DND-41 (cell line): ENCODE data around the gene S100PBP.

Experiments used
- ATAC-seq: fragments of 200-7000 bp; cut with Tn5 transposase; 3 replicates; pipeline ENCODE4 v1.9.1; 2021; ENCODE audit warnings: low read depth; ENCODE audit not compliant: insufficient read depth
- DNase-seq: peaks from one replicate; pipeline ENCODE4 v3.0.0-alpha.2; 2020
- H2AFZ ChIP-seq: 2 replicates; pipeline ENCODE4 v1.6.0; 2012; ENCODE audit warnings: low read depth, low read length
- H3K27ac ChIP-seq: 2 replicates; pipeline ENCODE4 v1.5.1; 2012; ENCODE audit warnings: low read length, inconsistent platforms
- H3K27me3 ChIP-seq: fragments of 200-600 bp; sonication (generic); 2 replicates; pipeline ENCODE4 v1.6.0; 2012; ENCODE audit warnings: low read length, mild to moderate bottlenecking, inconsistent platforms; ENCODE audit not compliant: insufficient read depth, poor library complexity
- H3K36me3 ChIP-seq: 2 replicates; pipeline ENCODE4 v1.5.1; 2012; ENCODE audit warnings: low read length, inconsistent platforms; ENCODE audit not compliant: insufficient read depth
- H3K4me1 ChIP-seq: 2 replicates; pipeline ENCODE4 v1.5.1; 2012; ENCODE audit warnings: mild to moderate bottlenecking, low read length; ENCODE audit not compliant: insufficient read depth
- H3K4me2 ChIP-seq: 2 replicates; pipeline ENCODE4 v1.6.0; 2012; ENCODE audit warnings: mild to moderate bottlenecking, moderate library complexity, low read length, inconsistent platforms; ENCODE audit not compliant: insufficient read depth
- H3K4me3 ChIP-seq, 2 experiments: fragments of 200-600 bp in 1 of 2; shearing (Covaris generic) in 1 of 2; 2 replicates each; pipeline ENCODE4 v1.5.1; 2012 to 2016; ENCODE audit warnings: inconsistent platforms in 2 of 2, low read length in 2 of 2, mild to moderate bottlenecking in 2 of 2, low read depth in 1 of 2, moderate library complexity in 1 of 2
- H3K79me2 ChIP-seq: 2 replicates; pipeline ENCODE4 v1.6.0; 2012; ENCODE audit warnings: low read length, inconsistent platforms; ENCODE audit not compliant: insufficient read depth
- H3K9ac ChIP-seq: 2 replicates; pipeline ENCODE4 v1.6.0; 2012; ENCODE audit warnings: low read depth, mild to moderate bottlenecking, inconsistent platforms, low read length, moderate library complexity
- H3K9me3 ChIP-seq: 2 replicates; pipeline ENCODE4 v1.5.1; 2012; ENCODE audit warnings: low read length, moderate library complexity, mild to moderate bottlenecking, inconsistent platforms; ENCODE audit not compliant: insufficient read depth, severe bottlenecking
- H4K20me1 ChIP-seq: 2 replicates; pipeline ENCODE4 v1.6.0; 2012; ENCODE audit warnings: low read length; ENCODE audit not compliant: insufficient read depth
- EZH2 ChIP-seq: IDR thresholded peaks from 3 replicates; pipeline ENCODE4 v1.6.1; 2012; ENCODE audit warnings: borderline replicate concordance, low read depth, mild to moderate bottlenecking, moderate library complexity, low read length, inconsistent platforms; ENCODE audit not compliant: severe bottlenecking
- TF ChIP-seq, protein P1 (sequence below): IDR thresholded peaks from 2 replicates; pipeline ENCODE4 v1.5.1; 2012; ENCODE audit warnings: borderline replicate concordance, low read length, moderate library complexity, mild to moderate bottlenecking; ENCODE audit not compliant: poor library complexity, severe bottlenecking; ENCODE audit errors: extremely low read depth

Gene S100PBP

GRCh38 chr1:32884032-32884372 lies 66.5 kb downstream of the S100PBP start:
- Histone ChIP-seq H3K79me2 (no peaks in the 10 kb centered on the region), H3K4me1 (no peaks in the 10 kb centered on the region), H3K9ac (no peak overlapping the region), H4K20me1 (no peaks in the 10 kb centered on the region; the same call in 1 of the 2 replicates), H3K4me2 (no peak overlapping the region), H3K36me3 (no peaks in the 10 kb centered on the region), H3K27ac (no peak overlapping the region), H3K4me3 (no peak overlapping the region), H3K9me3 (no peaks in the 10 kb centered on the region), H2AFZ (no peak overlapping the region), H3K27me3 (no peaks in the 10 kb centered on the region)
- ATAC-seq, result no peak
- no peak for TF ChIP-seq EZH2
- TF ChIP-seq, protein P1, sequence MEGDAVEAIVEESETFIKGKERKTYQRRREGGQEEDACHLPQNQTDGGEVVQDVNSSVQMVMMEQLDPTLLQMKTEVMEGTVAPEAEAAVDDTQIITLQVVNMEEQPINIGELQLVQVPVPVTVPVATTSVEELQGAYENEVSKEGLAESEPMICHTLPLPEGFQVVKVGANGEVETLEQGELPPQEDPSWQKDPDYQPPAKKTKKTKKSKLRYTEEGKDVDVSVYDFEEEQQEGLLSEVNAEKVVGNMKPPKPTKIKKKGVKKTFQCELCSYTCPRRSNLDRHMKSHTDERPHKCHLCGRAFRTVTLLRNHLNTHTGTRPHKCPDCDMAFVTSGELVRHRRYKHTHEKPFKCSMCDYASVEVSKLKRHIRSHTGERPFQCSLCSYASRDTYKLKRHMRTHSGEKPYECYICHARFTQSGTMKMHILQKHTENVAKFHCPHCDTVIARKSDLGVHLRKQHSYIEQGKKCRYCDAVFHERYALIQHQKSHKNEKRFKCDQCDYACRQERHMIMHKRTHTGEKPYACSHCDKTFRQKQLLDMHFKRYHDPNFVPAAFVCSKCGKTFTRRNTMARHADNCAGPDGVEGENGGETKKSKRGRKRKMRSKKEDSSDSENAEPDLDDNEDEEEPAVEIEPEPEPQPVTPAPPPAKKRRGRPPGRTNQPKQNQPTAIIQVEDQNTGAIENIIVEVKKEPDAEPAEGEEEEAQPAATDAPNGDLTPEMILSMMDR, result no peak
- no peak for DNase-seq

GRCh38 chr1:32884726-32885125 lies 67.3 kb downstream of the S100PBP start:
- no peak overlapping the region for H3K9ac ChIP-seq
- DNase-seq (no peak), ATAC-seq (peak; percentile 24; the same call in 1 of the 3 replicates)
- H3K36me3 ChIP-seq, result no peaks in the 10 kb centered on the region
- no peaks in the 10 kb centered on the region for H3K27me3 ChIP-seq
- H4K20me1 ChIP-seq, result no peaks in the 10 kb centered on the region; the same call in 1 of the 2 replicates
- H3K27ac ChIP-seq, result no peak overlapping the region
- H3K4me3 ChIP-seq, result no peak overlapping the region
- no peaks in the 10 kb centered on the region for H3K9me3 ChIP-seq
- no peak for TF ChIP-seq EZH2
- TF ChIP-seq, protein P1, result no peak
- no peaks in the 10 kb centered on the region for H3K4me1 ChIP-seq
- H2AFZ ChIP-seq, result no peak overlapping the region
- no peaks in the 10 kb centered on the region for H3K79me2 ChIP-seq
- no peak overlapping the region for H3K4me2 ChIP-seq

GRCh38 chr1:32885676-32886003 lies 68.2 kb downstream of the S100PBP start:
- Histone ChIP-seq H3K9me3 (no peaks in the 10 kb centered on the region), H3K9ac (no peak overlapping the region), H3K27me3 (no peaks in the 10 kb centered on the region), H2AFZ (no peak overlapping the region), H3K4me3 (no peak overlapping the region), H3K27ac (no peak overlapping the region), H3K4me2 (no peak overlapping the region), H4K20me1 (no peaks in the 10 kb centered on the region; the same call in 1 of the 2 replicates), H3K4me1 (no peaks in the 10 kb centered on the region), H3K79me2 (no peaks in the 10 kb centered on the region), H3K36me3 (no peaks in the 10 kb centered on the region)
- TF ChIP-seq, protein P1, result no peak
- TF ChIP-seq EZH2, result no peak
- no peak for ATAC-seq
- DNase-seq, result no peak
